ENCODE results near the gene KDM8.
"Not testable (repeated sequence)": the region's sequence is repeated elsewhere in the genome, so short reads cannot be mapped to it uniquely, and the experiment has no call there.

GRCh38 chr16:27247076-27247475 is 43.8 kb downstream of the KDM8 start:
- not testable (repeated sequence) for TF ChIP-seq CTCF (IDR thresholded peaks at IDR 0.05; ENCODE audit: insufficient read depth, low read length, poor library complexity, severe bottlenecking); EZH2phosphoT487 (conservative IDR thresholded peaks at IDR 0.05; ENCODE audit: low read length)
